ENCODE data around the gene B3GAT1.

The B3GAT1 gene

DNA sequence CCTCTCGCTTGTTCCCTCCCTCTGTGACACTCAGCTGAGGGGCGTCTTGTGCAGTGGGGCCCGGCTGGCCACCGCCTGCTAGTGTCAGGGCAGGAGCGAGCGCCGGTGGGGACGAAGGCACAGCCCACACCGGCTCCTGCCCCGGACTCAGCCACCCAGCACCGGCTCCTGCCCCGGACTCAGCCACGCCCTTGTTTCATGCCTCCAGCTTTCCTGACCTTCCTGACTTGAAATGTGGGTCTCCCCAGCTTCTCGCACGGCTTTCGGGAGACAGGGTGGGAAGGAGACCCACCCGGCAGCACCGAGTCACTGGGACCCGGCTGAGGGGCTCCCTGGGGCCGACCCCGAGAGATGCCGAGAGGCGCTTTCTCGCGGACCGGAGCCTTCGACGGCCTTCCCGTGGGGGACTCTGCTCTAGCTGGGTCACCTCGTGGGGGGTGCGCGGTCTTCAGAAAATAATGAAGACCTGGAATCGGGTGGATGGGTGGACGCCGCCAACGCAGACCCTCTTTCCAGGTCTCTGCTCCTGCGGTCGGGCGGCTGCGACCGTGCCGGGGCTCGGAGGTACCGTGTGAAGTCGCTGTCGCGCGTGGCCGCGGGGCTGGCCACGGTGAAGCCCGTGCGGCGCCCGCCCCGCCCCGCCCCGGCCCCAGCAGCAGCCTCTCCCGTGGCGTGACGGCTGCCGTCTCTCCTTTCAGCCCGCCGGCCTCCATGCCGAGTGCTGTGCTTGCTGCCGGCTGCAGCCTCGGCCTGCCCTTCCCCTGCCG, 70.1 kb downstream of the B3GAT1 start:
- H3K79me1 ChIP-seq (ENCODE audit: low read length): no peaks in the 10 kb centered on the region
- no peak overlapping the region for H3K9ac ChIP-seq (ENCODE audit: low read length)
- no peak overlapping the region for H2BK120ac ChIP-seq (ENCODE audit: low read depth, low read length)
- H3K4me3 ChIP-seq (ENCODE audit: low read length): no peak overlapping the region
- no peak overlapping the region for H3K4me2 ChIP-seq (ENCODE audit: low read length)
- H3K27me3 ChIP-seq (ENCODE audit: insufficient read depth, low read length, poor library complexity): no peaks in the 10 kb centered on the region
- WGBS (ENCODE audit: extremely low coverage, insufficient coverage, low lambda C conversion rate): no CpG with 5 or more reads among the region's 68 CpGs
- H2BK5ac ChIP-seq (ENCODE audit: low read length): no peak overlapping the region
- H3K56ac ChIP-seq (ENCODE audit: low read length): no peak overlapping the region
- no peak overlapping the region for H4K8ac ChIP-seq (ENCODE audit: low read depth, low read length)
- no peak overlapping the region for H2BK15ac ChIP-seq (replicated peaks; ENCODE audit: low read depth)
- DNase-seq: no peak
- no peaks in the 10 kb centered on the region for H3K79me2 ChIP-seq (ENCODE audit: control insufficient read depth, insufficient read depth, low read length)
- no peak overlapping the region for H3K23ac ChIP-seq (ENCODE audit: low read length)
- no peak overlapping the region for H4K5ac ChIP-seq (ENCODE audit: low read length)
- no peak overlapping the region for H3K4ac ChIP-seq (ENCODE audit: low read depth, low read length)
- H2AK5ac ChIP-seq (ENCODE audit: low read length): no peak overlapping the region
- H3K4me1 ChIP-seq (ENCODE audit: control insufficient read depth, low read depth, low read length): no peaks in the 10 kb centered on the region
- H3K18ac ChIP-seq (ENCODE audit: low read length): no peak overlapping the region
- no peaks in the 10 kb centered on the region for H3K36me3 ChIP-seq (ENCODE audit: control insufficient read depth, insufficient read depth, low read length)
- H3K27ac ChIP-seq (ENCODE audit: low read depth, low read length): no peak overlapping the region

- Histone ChIP-seq H3K36me3 (ENCODE audit: control insufficient read depth, insufficient read depth, low read length) (no peaks in the 10 kb centered on the region), H4K5ac (ENCODE audit: low read length) (no peak overlapping the region), H3K79me2 (ENCODE audit: control insufficient read depth, insufficient read depth, low read length) (no peaks in the 10 kb centered on the region), H3K18ac (ENCODE audit: low read length) (no peak overlapping the region), H3K23ac (ENCODE audit: low read length) (no peak overlapping the region), H3K79me1 (ENCODE audit: low read length) (no peaks in the 10 kb centered on the region), H3K4me1 (ENCODE audit: control insufficient read depth, low read depth, low read length) (no peaks in the 10 kb centered on the region), H3K4ac (ENCODE audit: low read depth, low read length) (no peak overlapping the region), H3K56ac (ENCODE audit: low read length) (no peak overlapping the region), H2AK5ac (ENCODE audit: low read length) (no peak overlapping the region), H3K4me3 (ENCODE audit: low read length) (no peak overlapping the region), H4K8ac (ENCODE audit: low read depth, low read length) (no peak overlapping the region), H2BK120ac (ENCODE audit: low read depth, low read length) (no peak overlapping the region), H3K27ac (ENCODE audit: low read depth, low read length) (no peak overlapping the region), H3K27me3 (ENCODE audit: insufficient read depth, low read length, poor library complexity) (no peaks in the 10 kb centered on the region), H2BK15ac (replicated peaks; ENCODE audit: low read depth) (no peak overlapping the region), H3K9ac (ENCODE audit: low read length) (no peak overlapping the region), H3K4me2 (ENCODE audit: low read length) (no peak overlapping the region), H2BK5ac (ENCODE audit: low read length) (no peak overlapping the region)
- DNase-seq: no peak
- WGBS (ENCODE audit: extremely low coverage, insufficient coverage, low lambda C conversion rate): no CpG with 5 or more reads among the region's 11 CpGs
Measured at GRCh38 chr11:134340354-134340964, 71.6 kb downstream of the B3GAT1 start.

DNA sequence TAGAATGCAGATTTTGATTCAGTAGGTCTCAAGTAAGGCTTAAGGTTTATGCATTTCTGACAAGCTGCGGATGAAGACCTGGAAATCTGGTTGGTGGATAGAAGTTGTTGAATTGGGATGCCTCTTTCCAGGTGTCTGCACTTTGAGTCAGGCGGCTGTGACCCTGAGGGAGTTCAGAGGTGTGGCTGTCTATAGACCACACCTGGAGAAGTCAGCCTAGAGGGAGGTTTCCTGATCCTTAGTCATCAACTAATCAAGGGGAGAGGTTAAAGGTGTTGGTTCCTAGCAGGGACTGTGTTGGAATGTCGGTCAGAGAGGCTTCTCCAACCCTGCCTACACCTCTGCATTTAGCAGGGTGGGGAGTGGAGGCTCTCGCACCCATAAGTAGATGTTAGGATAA, 72.3 kb downstream of the B3GAT1 start:
- no peak overlapping the region for H2BK15ac ChIP-seq (replicated peaks; ENCODE audit: low read depth)
- H3K9ac ChIP-seq (ENCODE audit: low read length): no peak overlapping the region
- H3K18ac ChIP-seq (ENCODE audit: low read length): no peak overlapping the region
- H3K36me3 ChIP-seq (ENCODE audit: control insufficient read depth, insufficient read depth, low read length): no peaks in the 10 kb centered on the region
- no peak overlapping the region for H4K8ac ChIP-seq (ENCODE audit: low read depth, low read length)
- no peak overlapping the region for H2BK5ac ChIP-seq (ENCODE audit: low read length)
- H3K79me1 ChIP-seq (ENCODE audit: low read length): no peaks in the 10 kb centered on the region
- H3K79me2 ChIP-seq (ENCODE audit: control insufficient read depth, insufficient read depth, low read length): no peaks in the 10 kb centered on the region
- peak; percentile 25 for DNase-seq
- no peak overlapping the region for H3K27ac ChIP-seq (ENCODE audit: low read depth, low read length)
- no peak overlapping the region for H3K4me2 ChIP-seq (ENCODE audit: low read length)
- no peaks in the 10 kb centered on the region for H3K4me1 ChIP-seq (ENCODE audit: control insufficient read depth, low read depth, low read length)
- H2AK5ac ChIP-seq (ENCODE audit: low read length): no peak overlapping the region
- no peak overlapping the region for H2BK120ac ChIP-seq (ENCODE audit: low read depth, low read length)
- H3K56ac ChIP-seq (ENCODE audit: low read length): no peak overlapping the region
- H3K4me3 ChIP-seq (ENCODE audit: low read length): no peak overlapping the region
- no CpG with 5 or more reads among the region's 4 CpGs for WGBS (ENCODE audit: extremely low coverage, insufficient coverage, low lambda C conversion rate)
- H4K5ac ChIP-seq (ENCODE audit: low read length): no peak overlapping the region
- no peak overlapping the region for H3K23ac ChIP-seq (ENCODE audit: low read length)
- no peak overlapping the region for H3K4ac ChIP-seq (ENCODE audit: low read depth, low read length)
- no peaks in the 10 kb centered on the region for H3K27me3 ChIP-seq (ENCODE audit: insufficient read depth, low read length, poor library complexity)

GRCh38 chr11:134338654-134339053, 73.4 kb downstream of the B3GAT1 start:
- no peak overlapping the region for H4K8ac ChIP-seq (ENCODE audit: low read depth, low read length)
- H3K27ac ChIP-seq (ENCODE audit: low read depth, low read length): no peak overlapping the region
- no peak overlapping the region for H3K4ac ChIP-seq (ENCODE audit: low read depth, low read length)
- WGBS (ENCODE audit: extremely low coverage, insufficient coverage, low lambda C conversion rate): no CpG with 5 or more reads among the region's 7 CpGs
- no peak overlapping the region for H3K9ac ChIP-seq (ENCODE audit: low read length)
- no peak overlapping the region for H4K5ac ChIP-seq (ENCODE audit: low read length)
- no peak overlapping the region for H3K56ac ChIP-seq (ENCODE audit: low read length)
- H3K4me1 ChIP-seq (ENCODE audit: control insufficient read depth, low read depth, low read length): no peaks in the 10 kb centered on the region
- H2BK15ac ChIP-seq (replicated peaks; ENCODE audit: low read depth): no peak overlapping the region
- no peak overlapping the region for H3K23ac ChIP-seq (ENCODE audit: low read length)
- H3K4me3 ChIP-seq (ENCODE audit: low read length): no peak overlapping the region
- H3K4me2 ChIP-seq (ENCODE audit: low read length): no peak overlapping the region
- DNase-seq: no peak
- H2BK120ac ChIP-seq (ENCODE audit: low read depth, low read length): no peak overlapping the region
- H3K79me2 ChIP-seq (ENCODE audit: control insufficient read depth, insufficient read depth, low read length): no peaks in the 10 kb centered on the region
- H3K27me3 ChIP-seq (ENCODE audit: insufficient read depth, low read length, poor library complexity): no peaks in the 10 kb centered on the region
- H2BK5ac ChIP-seq (ENCODE audit: low read length): no peak overlapping the region
- H3K36me3 ChIP-seq (ENCODE audit: control insufficient read depth, insufficient read depth, low read length): no peaks in the 10 kb centered on the region
- no peaks in the 10 kb centered on the region for H3K79me1 ChIP-seq (ENCODE audit: low read length)
- no peak overlapping the region for H3K18ac ChIP-seq (ENCODE audit: low read length)
- H2AK5ac ChIP-seq (ENCODE audit: low read length): no peak overlapping the region

DNA sequence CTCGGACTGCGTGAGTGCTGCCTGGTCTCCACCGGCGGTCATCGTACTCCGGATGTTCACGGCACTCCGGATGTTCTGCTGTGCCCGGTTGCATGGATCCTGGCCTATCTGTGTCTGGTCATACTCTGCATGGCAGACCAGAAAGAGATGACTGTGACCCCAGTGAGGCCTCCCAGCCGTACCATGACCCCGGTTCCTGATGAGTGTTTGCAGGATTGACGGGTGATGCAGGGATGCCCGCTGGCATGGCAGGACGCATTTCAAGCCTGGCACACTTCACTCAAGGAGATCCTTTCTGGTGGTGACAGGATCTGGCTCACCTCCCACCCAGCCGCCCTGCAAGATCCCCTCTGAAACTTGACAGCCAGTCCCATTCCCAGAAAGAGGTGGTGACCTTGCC, 74.0 kb downstream of the B3GAT1 start:
- no peak overlapping the region for H2BK5ac ChIP-seq (ENCODE audit: low read length)
- H3K4ac ChIP-seq (ENCODE audit: low read depth, low read length): no peak overlapping the region
- H3K4me3 ChIP-seq (ENCODE audit: low read length): no peak overlapping the region
- no peak overlapping the region for H2BK15ac ChIP-seq (replicated peaks; ENCODE audit: low read depth)
- H4K8ac ChIP-seq (ENCODE audit: low read depth, low read length): no peak overlapping the region
- H3K56ac ChIP-seq (ENCODE audit: low read length): no peak overlapping the region
- no peak overlapping the region for H3K9ac ChIP-seq (ENCODE audit: low read length)
- no peak overlapping the region for H4K5ac ChIP-seq (ENCODE audit: low read length)
- H3K23ac ChIP-seq (ENCODE audit: low read length): no peak overlapping the region
- H3K18ac ChIP-seq (ENCODE audit: low read length): no peak overlapping the region
- no peaks in the 10 kb centered on the region for H3K79me2 ChIP-seq (ENCODE audit: control insufficient read depth, insufficient read depth, low read length)
- H3K27ac ChIP-seq (ENCODE audit: low read depth, low read length): no peak overlapping the region
- no peak overlapping the region for H2AK5ac ChIP-seq (ENCODE audit: low read length)
- no peaks in the 10 kb centered on the region for H3K4me1 ChIP-seq (ENCODE audit: control insufficient read depth, low read depth, low read length)
- H3K27me3 ChIP-seq (ENCODE audit: insufficient read depth, low read length, poor library complexity): no peaks in the 10 kb centered on the region
- no peaks in the 10 kb centered on the region for H3K79me1 ChIP-seq (ENCODE audit: low read length)
- no CpG with 5 or more reads among the region's 15 CpGs for WGBS (ENCODE audit: extremely low coverage, insufficient coverage, low lambda C conversion rate)
- H3K4me2 ChIP-seq (ENCODE audit: low read length): no peak overlapping the region
- no peak overlapping the region for H2BK120ac ChIP-seq (ENCODE audit: low read depth, low read length)
- H3K36me3 ChIP-seq (ENCODE audit: control insufficient read depth, insufficient read depth, low read length): no peaks in the 10 kb centered on the region
- no peak for DNase-seq
